Stimulated activated CD4-positive, alpha-beta T cell treated with anti-CD3 and anti-CD28 coated beads, Interleukin-15, amount 100 ng/mL, for 48 hours (primary cell): ENCODE measurements around the gene SLC16A3.
"Not testable (repeated sequence)": the region's sequence is repeated elsewhere in the genome, so short reads cannot be mapped to it uniquely, and the experiment has no call there.

Experiments
- DNase-seq, 2 donors: peaks; one replicate each; pipeline ENCODE4 v3.0.0-alpha.2; 2020; ENCODE audit warnings: low read depth in 2 of 2

SLC16A3 gene

GRCh38 chr17:82228842-82229697 is at the start of gene SLC16A3:
Gene SLC16A3 (plus strand): TSS chr17:82229042. CDS start chr17:82236009, 6,967 bp downstream.
- peak in 1 of 2 donors; percentile 59 for DNase-seq

- no peak for DNase-seq
Measured at GRCh38 chr17:82179412-82179811, 49.4 kb upstream of the SLC16A3 start.

GRCh38 chr17:82179946-82180475 is 48.8 kb upstream of the SLC16A3 start:
- no peak for DNase-seq

GRCh38 chr17:82180776-82181528 is 47.9 kb upstream of the SLC16A3 start:
- DNase-seq: no peak

- DNase-seq: no peak
Measured at GRCh38 chr17:82184761-82185160, 44.1 kb upstream of the SLC16A3 start.

- no peak for DNase-seq
Measured at GRCh38 chr17:82186221-82186620, 42.6 kb upstream of the SLC16A3 start.

GRCh38 chr17:82187500-82187899 is 41.3 kb upstream of the SLC16A3 start:
- no peak for DNase-seq

GRCh38 chr17:82188001-82188961 is 40.6 kb upstream of the SLC16A3 start:
- DNase-seq: no peak

- DNase-seq: not testable (repeated sequence)
Measured at GRCh38 chr17:82193050-82193449, 35.8 kb upstream of the SLC16A3 start.

GRCh38 chr17:82193520-82194220 is 35.2 kb upstream of the SLC16A3 start:
- no peak for DNase-seq

- DNase-seq: no peak
Measured at GRCh38 chr17:82194765-82195164, 34.1 kb upstream of the SLC16A3 start.

- DNase-seq: no peak
Measured at GRCh38 chr17:82195675-82196672, 32.9 kb upstream of the SLC16A3 start.

GRCh38 chr17:82198092-82198491 is 30.8 kb upstream of the SLC16A3 start:
- DNase-seq: no peak

- no peak for DNase-seq
Measured at GRCh38 chr17:82199496-82199895, 29.3 kb upstream of the SLC16A3 start.

GRCh38 chr17:82200135-82200534 is 28.7 kb upstream of the SLC16A3 start:
- no peak for DNase-seq

GRCh38 chr17:82200743-82201497 is 27.9 kb upstream of the SLC16A3 start:
- DNase-seq: peak; percentile 47 to 58

- no peak for DNase-seq
Measured at GRCh38 chr17:82201498-82201910, 27.3 kb upstream of the SLC16A3 start.

GRCh38 chr17:82202981-82203380 is 25.9 kb upstream of the SLC16A3 start:
- DNase-seq: no peak

GRCh38 chr17:82203920-82204319 is 24.9 kb upstream of the SLC16A3 start:
- no peak for DNase-seq
